ENCODE measurements around the gene TAS2R40.
A peak's percentile ranks its signal among the peaks of the same experiment; 100 is the strongest.

The TAS2R40 gene

DNA sequence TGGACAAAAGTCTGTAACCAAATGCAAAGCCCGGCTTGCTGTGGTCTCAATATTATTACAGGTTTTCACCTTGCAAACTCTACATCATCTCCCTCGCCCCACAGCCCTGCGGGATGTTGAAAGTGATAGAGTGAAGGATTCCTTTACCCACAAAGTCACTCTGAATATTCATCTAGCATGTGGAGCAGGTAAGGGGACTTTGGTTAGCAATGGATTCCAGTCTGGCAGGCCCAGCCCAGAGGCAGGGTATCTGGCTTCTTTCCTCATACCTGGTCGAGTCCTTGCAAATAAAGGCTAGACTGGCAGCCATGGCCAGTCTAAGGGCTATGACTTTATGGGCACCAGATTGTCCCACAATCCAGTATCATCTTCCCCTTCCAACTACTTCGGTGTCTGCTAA lies 3.2 kb downstream of the TAS2R40 start:
- DNase-seq (ENCODE audit: low read depth), result no peak
- Histone ChIP-seq H3K9me3 (ENCODE audit: control insufficient read depth, low read length) (no peaks in the 10 kb centered on the region), H3K4me3 (ENCODE audit: low read length) (no peak overlapping the region), H3K9ac (ENCODE audit: low read length) (no peak overlapping the region), H3K4me1 (ENCODE audit: control insufficient read depth, insufficient read depth, low read length) (peaks cover 14% of the 10 kb centered on the region), H3K27me3 (replicated peaks; ENCODE audit: control insufficient read depth, insufficient read depth, low read length) (peaks cover 32% of the 10 kb centered on the region), H3K36me3 (ENCODE audit: control insufficient read depth, insufficient read depth, low read length, severe bottlenecking) (no peaks in the 10 kb centered on the region)

- Histone ChIP-seq H3K36me3 (ENCODE audit: control insufficient read depth, insufficient read depth, low read length, severe bottlenecking) (no peaks in the 10 kb centered on the region), H3K4me1 (ENCODE audit: control insufficient read depth, insufficient read depth, low read length) (peaks cover 14% of the 10 kb centered on the region), H3K4me3 (ENCODE audit: low read length) (no peak overlapping the region), H3K9me3 (ENCODE audit: control insufficient read depth, low read length) (no peaks in the 10 kb centered on the region), H3K27me3 (replicated peaks; ENCODE audit: control insufficient read depth, insufficient read depth, low read length) (peaks cover 21% of the 10 kb centered on the region), H3K9ac (ENCODE audit: low read length) (no peak overlapping the region)
- peak; percentile 75 for DNase-seq (ENCODE audit: low read depth)
These were observed 6.0 kb downstream of the TAS2R40 start for GRCh38 chr7:143227806-143228205.

DNA sequence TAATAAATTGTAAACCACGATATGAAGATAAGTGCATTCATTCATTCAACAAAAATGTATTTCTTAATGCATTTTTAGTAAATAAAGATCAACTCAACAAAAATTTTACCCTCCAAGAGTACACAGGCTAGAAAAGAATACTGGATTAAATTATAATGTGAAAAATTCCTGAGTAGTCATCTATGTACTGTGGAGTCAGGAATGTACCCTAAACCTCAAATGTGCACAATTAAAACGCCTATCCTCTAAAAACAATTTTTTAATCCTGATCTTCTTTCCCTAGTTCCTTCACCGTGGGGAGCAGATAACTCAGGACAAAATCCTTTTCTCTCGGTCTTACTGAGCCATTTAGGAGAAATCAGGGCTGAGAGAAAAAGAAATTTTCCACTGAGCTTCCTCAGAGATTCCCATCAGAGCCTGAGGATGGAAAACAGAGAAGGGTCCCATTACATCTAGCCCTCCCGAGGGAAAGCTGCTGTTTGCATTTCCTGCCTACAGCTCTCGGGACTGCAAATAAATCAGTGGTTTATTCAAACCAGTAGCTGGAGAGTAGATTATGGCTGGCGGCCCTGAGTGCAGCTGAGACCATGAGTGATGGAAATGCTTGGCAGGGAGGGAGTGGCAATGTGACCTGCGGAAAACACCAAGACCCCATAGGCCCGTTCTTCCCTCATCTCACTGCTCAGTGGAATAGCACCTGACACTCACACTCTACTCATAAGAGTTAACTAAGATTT lies 7.4 kb downstream of the TAS2R40 start:
- no peaks in the 10 kb centered on the region for H3K36me3 ChIP-seq (ENCODE audit: control insufficient read depth, insufficient read depth, low read length, severe bottlenecking)
- H3K4me1 ChIP-seq (ENCODE audit: control insufficient read depth, insufficient read depth, low read length), result peaks cover 14% of the 10 kb centered on the region
- H3K9ac ChIP-seq (ENCODE audit: low read length), result no peak overlapping the region
- no peak overlapping the region for H3K4me3 ChIP-seq (ENCODE audit: low read length)
- H3K27me3 ChIP-seq (replicated peaks; ENCODE audit: control insufficient read depth, insufficient read depth, low read length), result peaks cover 7% of the 10 kb centered on the region
- no peaks in the 10 kb centered on the region for H3K9me3 ChIP-seq (ENCODE audit: control insufficient read depth, low read length)
- DNase-seq (ENCODE audit: low read depth), result peak; percentile 46

GRCh38 chr7:143230602-143231457 lies 9.0 kb downstream of the TAS2R40 start:
- Histone ChIP-seq H3K27me3 (replicated peaks; ENCODE audit: control insufficient read depth, insufficient read depth, low read length) (no peaks in the 10 kb centered on the region), H3K36me3 (ENCODE audit: control insufficient read depth, insufficient read depth, low read length, severe bottlenecking) (no peaks in the 10 kb centered on the region), H3K9me3 (ENCODE audit: control insufficient read depth, low read length) (peaks cover 8% of the 10 kb centered on the region), H3K4me3 (ENCODE audit: low read length) (no peak overlapping the region), H3K9ac (ENCODE audit: low read length) (no peak overlapping the region), H3K4me1 (ENCODE audit: control insufficient read depth, insufficient read depth, low read length) (peaks cover 14% of the 10 kb centered on the region)
- no peak for DNase-seq (ENCODE audit: low read depth)

DNA sequence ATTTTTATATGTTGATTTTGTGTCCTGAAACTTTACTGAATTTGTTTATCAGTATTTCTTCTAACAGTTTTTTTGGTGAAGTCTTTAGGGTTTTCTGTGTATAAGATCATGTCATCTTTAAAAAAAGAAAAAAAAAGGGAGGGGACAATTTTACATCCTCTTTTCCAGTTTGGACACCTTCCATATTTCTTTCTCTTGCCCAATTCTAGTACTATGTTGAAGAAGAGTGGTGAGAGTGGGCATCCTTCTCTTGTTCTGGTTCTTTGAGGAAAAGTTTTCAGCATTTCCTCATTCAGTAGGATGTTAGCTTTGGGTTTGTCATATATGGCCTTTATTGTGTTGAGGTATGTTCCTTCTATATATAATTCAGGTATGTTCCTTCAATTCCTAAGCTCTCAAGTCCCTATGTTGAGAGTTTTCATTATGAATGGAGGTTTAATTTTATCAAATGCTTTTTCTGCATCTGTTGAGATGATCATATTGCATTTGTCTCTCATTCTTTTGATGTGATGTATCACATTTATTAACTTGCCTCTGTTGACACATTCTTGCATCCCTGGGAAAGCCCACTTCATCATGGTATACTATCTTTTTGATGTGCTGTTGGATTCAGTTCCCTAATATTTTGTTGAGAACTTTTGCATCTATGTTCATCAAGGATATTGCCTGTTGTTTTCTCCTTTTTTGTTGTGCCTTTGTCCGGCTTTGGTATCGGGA lies 12.1 kb downstream of the TAS2R40 start:
- H3K4me3 ChIP-seq (ENCODE audit: low read length), result no peak overlapping the region
- no peak overlapping the region for H3K9ac ChIP-seq (ENCODE audit: low read length)
- no peaks in the 10 kb centered on the region for H3K27me3 ChIP-seq (replicated peaks; ENCODE audit: control insufficient read depth, insufficient read depth, low read length)
- H3K36me3 ChIP-seq (ENCODE audit: control insufficient read depth, insufficient read depth, low read length, severe bottlenecking), result no peaks in the 10 kb centered on the region
- peaks cover 26% of the 10 kb centered on the region for H3K9me3 ChIP-seq (ENCODE audit: control insufficient read depth, low read length)
- peaks cover under 1% of the 10 kb centered on the region for H3K4me1 ChIP-seq (ENCODE audit: control insufficient read depth, insufficient read depth, low read length)
- DNase-seq (ENCODE audit: low read depth), result no peak

DNA sequence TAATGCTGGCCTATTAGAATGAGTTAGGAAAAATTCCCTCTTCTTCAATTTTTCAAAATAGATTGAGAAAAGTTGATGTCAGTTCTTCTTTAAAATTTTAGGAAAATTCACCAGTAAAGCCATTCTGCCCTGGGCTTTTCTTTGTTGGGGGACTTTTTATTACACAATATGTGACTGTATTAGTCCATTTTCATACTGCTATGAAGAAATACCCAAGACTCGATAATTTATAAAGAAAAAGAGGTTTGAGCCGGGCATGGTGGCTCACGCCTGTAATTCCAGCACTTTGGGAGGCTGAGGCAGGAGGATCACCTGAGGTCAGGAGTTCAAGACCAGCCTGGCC lies 12.7 kb downstream of the TAS2R40 start:
- Histone ChIP-seq H3K27me3 (replicated peaks; ENCODE audit: control insufficient read depth, insufficient read depth, low read length) (no peaks in the 10 kb centered on the region), H3K4me1 (ENCODE audit: control insufficient read depth, insufficient read depth, low read length) (peaks cover 6% of the 10 kb centered on the region), H3K9ac (ENCODE audit: low read length) (no peak overlapping the region), H3K9me3 (ENCODE audit: control insufficient read depth, low read length) (peaks cover 26% of the 10 kb centered on the region), H3K36me3 (ENCODE audit: control insufficient read depth, insufficient read depth, low read length, severe bottlenecking) (no peaks in the 10 kb centered on the region), H3K4me3 (ENCODE audit: low read length) (no peak overlapping the region)
- no peak for DNase-seq (ENCODE audit: low read depth)

DNA sequence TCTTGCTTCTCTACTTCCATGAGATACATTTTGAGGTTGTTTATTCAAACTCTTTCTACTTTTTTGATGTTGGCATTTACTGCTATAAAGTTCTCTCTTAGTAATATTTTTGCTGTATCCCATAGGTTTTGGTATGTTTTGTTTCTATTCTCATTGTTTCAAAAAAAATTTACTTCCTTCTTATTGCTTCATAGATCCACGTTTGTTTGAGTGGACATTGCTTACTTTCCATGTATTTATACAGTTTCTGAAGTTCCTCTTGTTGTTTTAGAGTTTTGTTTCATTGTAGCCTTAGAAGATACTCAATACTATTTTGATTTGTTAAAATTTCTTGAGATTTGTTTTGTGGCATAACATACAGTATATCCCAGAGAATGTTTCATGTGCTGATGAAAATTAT lies 13.7 kb downstream of the TAS2R40 start:
- no peak for DNase-seq (ENCODE audit: low read depth)
- Histone ChIP-seq H3K27me3 (replicated peaks; ENCODE audit: control insufficient read depth, insufficient read depth, low read length) (no peaks in the 10 kb centered on the region), H3K36me3 (ENCODE audit: control insufficient read depth, insufficient read depth, low read length, severe bottlenecking) (no peaks in the 10 kb centered on the region), H3K4me3 (ENCODE audit: low read length) (no peak overlapping the region), H3K9ac (ENCODE audit: low read length) (no peak overlapping the region), H3K4me1 (ENCODE audit: control insufficient read depth, insufficient read depth, low read length) (peaks cover 14% of the 10 kb centered on the region), H3K9me3 (ENCODE audit: control insufficient read depth, low read length) (peaks cover 26% of the 10 kb centered on the region)

DNA sequence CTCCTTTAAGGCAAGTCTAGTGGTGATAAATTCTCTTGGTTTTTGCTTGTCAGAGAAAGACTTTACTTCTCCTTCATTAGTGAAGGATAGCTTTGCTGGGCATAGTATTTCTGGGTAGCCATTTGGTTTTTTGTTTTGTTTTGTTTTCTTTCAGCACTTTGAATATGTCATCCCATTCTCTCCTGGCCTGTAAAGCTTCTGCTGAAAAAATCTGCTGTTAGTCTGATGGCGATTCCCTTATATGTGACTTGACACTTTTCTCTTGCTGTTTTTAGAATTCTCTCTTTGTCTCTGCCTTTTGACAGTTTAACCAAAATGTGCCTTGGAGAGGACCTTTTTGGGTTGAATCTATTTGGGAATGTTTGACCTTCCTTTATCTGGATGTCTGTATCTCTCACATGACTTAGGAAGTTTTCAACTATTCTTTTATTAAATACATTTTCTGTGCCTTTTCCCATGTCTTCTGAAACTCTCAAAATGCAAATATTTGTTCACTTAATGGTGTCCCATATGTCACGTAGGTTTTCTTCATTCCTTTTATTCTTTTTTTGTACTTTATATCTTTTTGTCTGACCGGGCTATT lies 14.7 kb downstream of the TAS2R40 start:
- Histone ChIP-seq H3K27me3 (replicated peaks; ENCODE audit: control insufficient read depth, insufficient read depth, low read length) (no peaks in the 10 kb centered on the region), H3K4me1 (ENCODE audit: control insufficient read depth, insufficient read depth, low read length) (peaks cover 23% of the 10 kb centered on the region), H3K4me3 (ENCODE audit: low read length) (no peak overlapping the region), H3K36me3 (ENCODE audit: control insufficient read depth, insufficient read depth, low read length, severe bottlenecking) (no peaks in the 10 kb centered on the region), H3K9me3 (ENCODE audit: control insufficient read depth, low read length) (peaks cover 26% of the 10 kb centered on the region), H3K9ac (ENCODE audit: low read length) (no peak overlapping the region)
- no peak for DNase-seq (ENCODE audit: low read depth)

- Histone ChIP-seq H3K27me3 (replicated peaks; ENCODE audit: control insufficient read depth, insufficient read depth, low read length) (no peaks in the 10 kb centered on the region), H3K9ac (ENCODE audit: low read length) (no peak overlapping the region), H3K36me3 (ENCODE audit: control insufficient read depth, insufficient read depth, low read length, severe bottlenecking) (no peaks in the 10 kb centered on the region), H3K9me3 (ENCODE audit: control insufficient read depth, low read length) (peaks cover 26% of the 10 kb centered on the region), H3K4me3 (ENCODE audit: low read length) (no peak overlapping the region), H3K4me1 (ENCODE audit: control insufficient read depth, insufficient read depth, low read length) (peaks cover 23% of the 10 kb centered on the region)
- no peak for DNase-seq (ENCODE audit: low read depth)
These were observed 15.5 kb downstream of the TAS2R40 start for GRCh38 chr7:143237366-143237765.

DNA sequence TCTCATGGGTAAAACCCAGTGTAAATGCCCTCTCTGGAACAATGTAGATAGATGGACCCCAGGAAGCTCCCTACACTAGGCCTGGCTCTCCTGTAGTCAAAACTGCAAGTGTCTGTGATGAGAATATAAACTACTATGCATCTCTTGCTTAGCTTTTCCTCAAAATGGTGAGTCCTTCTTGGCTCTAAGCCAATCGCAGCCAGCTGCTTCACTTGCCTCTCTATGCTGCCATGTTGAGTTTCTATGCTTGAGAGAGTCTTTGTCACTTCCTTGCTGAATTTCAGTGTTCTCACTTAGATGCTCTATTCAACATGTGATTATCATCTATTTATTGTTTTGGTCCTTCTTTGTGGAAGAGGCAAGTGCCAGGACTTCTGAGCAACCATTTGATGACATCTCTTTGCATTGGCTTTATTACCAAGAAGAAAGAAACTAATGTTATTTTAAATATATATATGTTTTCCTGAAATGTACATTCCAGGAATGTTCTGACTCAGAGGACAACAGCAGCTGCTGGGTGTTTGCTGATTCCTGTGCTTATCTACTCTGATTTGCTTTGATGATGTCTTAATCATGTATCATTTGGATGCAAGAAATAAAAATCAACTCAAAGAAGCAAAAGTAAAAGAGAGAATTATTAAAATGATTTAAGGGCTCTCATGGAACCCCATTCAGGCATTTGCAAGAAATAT lies 16.6 kb downstream of the TAS2R40 start:
- H3K4me1 ChIP-seq (ENCODE audit: control insufficient read depth, insufficient read depth, low read length), result peaks cover 23% of the 10 kb centered on the region
- H3K27me3 ChIP-seq (replicated peaks; ENCODE audit: control insufficient read depth, insufficient read depth, low read length), result no peaks in the 10 kb centered on the region
- H3K36me3 ChIP-seq (ENCODE audit: control insufficient read depth, insufficient read depth, low read length, severe bottlenecking), result no peaks in the 10 kb centered on the region
- no peak overlapping the region for H3K9ac ChIP-seq (ENCODE audit: low read length)
- H3K9me3 ChIP-seq (ENCODE audit: control insufficient read depth, low read length), result peaks cover 26% of the 10 kb centered on the region
- H3K4me3 ChIP-seq (ENCODE audit: low read length), result no peak overlapping the region
- no peak for DNase-seq (ENCODE audit: low read depth)

All from adipocyte (in vitro differentiated cells).